UCSD-AML1 (cell line): ENCODE data around the gene MLNR.

ENCODE experiments used
- DNase-seq: peaks from one replicate; lab custom pipeline; 2025; ENCODE audit not compliant: unreplicated experiment; lab: John Stamatoyannopoulos, UW

Gene MLNR, protein sequence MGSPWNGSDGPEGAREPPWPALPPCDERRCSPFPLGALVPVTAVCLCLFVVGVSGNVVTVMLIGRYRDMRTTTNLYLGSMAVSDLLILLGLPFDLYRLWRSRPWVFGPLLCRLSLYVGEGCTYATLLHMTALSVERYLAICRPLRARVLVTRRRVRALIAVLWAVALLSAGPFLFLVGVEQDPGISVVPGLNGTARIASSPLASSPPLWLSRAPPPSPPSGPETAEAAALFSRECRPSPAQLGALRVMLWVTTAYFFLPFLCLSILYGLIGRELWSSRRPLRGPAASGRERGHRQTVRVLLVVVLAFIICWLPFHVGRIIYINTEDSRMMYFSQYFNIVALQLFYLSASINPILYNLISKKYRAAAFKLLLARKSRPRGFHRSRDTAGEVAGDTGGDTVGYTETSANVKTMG

DNA sequence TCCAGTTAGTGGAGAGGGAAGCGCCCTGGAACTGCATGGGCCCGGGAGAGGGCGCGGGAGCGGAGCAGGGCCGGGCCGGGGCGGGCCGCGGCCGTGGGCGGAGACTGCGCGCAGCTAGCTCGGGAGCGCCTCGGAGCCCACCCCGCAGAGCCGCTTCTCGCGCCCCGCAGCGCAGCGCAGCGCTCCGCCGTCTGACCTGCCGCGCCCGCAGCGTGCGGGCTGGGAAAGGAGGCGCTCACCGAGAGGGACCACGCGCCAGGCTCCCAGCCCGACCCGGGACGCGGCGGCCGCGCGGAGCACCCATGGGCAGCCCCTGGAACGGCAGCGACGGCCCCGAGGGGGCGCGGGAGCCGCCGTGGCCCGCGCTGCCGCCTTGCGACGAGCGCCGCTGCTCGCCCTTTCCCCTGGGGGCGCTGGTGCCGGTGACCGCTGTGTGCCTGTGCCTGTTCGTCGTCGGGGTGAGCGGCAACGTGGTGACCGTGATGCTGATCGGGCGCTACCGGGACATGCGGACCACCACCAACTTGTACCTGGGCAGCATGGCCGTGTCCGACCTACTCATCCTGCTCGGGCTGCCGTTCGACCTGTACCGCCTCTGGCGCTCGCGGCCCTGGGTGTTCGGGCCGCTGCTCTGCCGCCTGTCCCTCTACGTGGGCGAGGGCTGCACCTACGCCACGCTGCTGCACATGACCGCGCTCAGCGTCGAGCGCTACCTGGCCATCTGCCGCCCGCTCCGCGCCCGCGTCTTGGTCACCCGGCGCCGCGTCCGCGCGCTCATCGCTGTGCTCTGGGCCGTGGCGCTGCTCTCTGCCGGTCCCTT, at the start of gene MLNR:
MLNR (plus strand) TSS at position 303 of the 820 bp plus-strand sequence; CDS start at position 303, 0 bp downstream.
- no peak for DNase-seq

DNA sequence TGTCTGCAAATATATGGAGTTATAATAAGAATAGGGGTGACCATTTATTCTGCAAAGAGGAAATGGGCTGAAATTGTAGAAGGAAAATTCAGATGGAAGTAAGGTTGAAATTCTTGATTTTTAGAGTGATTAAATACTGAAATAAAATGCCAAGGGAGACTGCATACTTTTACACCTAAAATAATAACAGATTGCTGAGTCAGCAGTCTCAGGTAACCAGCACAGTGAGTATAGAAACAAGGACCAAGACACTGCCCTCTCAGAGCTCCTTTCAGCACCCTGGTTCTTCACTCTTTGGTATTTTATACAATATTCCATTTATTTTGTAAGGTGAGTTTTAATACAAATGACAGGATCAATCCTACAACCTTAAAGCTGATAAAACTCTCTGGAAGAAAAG, 48.8 kb upstream of the MLNR start:
- no peak for DNase-seq

DNA sequence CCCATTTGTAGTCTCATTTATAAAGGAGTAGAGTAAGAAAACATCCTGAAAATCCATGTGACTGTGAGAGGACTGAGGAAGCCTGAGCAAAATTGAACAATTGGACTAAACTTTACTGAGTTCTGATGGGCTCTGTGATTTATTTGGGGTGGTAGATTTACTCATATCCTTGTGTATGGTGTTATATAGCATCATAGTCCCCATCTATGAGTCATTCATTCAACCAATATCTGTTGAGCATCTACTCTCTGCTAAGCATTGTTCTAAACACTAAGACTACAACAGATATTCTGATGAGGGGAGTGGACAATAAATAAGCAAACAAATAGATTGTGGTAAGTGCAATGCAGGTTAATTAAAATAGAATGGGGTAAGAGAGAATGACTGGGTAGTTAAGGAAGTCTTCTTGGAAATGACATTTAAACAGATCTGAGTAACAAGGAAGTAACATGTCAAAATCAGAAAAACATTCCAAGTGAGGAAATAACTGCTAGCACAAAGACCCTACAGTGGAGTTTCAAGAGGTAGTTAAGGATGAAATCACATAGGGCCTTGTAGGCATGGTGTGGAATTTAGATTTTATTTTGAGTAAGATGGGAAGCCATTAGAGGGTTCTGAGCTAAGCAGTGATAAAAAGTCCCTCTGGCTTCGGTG, 36.3 kb upstream of the MLNR start:
- DNase-seq = no peak

DNA sequence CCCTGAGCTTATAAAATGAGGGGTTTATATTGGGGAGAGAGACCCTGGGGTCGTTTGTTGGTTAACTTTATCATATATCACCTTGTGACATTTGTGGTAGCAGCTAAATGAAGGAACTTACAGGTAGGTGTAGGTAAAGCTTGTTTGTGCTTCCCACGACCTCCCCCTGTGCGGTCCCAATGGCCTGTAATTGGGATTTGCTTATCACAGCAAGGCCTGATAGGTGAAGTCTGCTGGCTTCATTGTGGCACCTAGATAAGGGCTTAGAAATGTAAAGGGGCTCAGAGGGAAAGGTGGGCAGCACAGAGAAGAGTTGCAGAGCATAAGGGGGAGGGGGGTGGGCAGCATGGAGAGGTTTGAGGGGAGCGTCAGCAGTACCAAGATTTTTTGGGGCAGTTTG, 35.5 kb upstream of the MLNR start:
- DNase-seq = no peak

DNA sequence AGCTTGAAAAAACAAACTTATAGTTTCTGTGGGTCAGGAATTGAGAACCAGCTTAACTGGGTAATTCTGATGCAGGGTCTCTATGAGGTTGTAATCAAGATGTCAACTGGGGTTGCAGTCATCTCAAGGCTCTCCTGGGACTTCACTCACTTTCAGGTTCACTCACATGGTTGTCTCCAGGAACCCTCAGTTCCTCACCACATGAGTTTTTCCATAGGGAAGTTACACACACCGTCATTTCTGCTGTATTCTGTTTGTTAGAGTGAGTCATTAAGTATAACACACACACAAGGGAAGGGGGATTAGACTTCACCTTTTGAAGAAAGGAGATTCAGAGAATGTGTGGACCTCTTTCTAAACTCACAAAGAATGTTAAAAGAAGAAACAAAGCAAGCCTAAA, 34.9 kb upstream of the MLNR start:
- DNase-seq = no peak

DNA sequence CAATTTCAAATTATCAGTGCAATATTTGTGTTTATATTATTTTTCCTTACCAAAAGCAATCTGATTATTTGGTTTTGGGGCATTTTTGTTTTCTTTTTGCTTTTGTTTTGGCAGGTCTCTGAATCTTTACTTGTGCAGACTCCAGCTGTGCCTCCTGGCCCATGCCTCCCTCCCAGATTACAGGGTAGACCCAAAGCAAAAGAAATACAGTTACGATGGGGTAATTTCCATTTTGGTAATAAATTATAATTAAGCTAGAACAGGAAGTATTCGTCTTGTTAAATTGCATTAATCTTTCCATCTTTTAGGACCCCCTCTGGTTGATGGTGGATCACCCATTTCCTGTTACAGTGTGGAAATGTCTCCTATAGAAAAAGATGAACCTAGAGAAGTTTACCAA, 29.2 kb upstream of the MLNR start:
- no peak for DNase-seq

DNA sequence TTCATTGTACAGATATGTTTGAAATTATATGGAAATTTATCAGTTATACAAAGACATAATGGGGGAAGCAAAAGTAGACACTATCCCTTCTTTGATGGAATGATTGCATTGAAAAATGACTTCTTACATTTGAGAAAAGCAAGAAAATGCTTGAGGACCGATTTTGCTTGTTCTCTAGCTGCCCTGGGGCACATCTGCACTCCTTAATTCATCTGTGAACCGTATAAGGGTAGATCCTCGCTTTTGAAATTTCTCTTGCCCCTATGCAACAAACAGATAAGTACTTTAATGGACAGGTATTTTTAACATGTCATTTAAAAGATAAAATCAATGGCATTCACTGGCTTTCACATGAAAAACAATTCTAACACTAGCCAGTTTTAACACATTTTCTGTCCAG, 13.5 kb upstream of the MLNR start:
- DNase-seq = no peak

DNA sequence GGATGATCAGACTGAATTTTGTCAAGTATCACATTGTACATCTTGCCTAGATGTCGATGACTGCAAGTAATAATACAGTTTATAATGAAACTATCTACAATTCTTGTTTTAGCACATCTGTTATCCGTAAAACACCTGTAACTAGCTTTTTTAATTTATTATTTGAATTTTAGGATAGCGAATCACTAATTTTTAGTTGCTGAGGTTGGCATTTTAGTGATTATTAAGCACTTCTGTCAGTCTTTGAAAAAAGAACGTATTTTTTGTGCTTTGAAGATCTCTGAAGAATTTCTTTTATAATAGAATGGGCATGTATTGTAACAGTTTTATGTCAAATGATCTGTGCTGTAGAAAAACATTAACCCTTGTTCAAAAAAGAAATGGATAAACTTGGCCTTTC, 11.5 kb upstream of the MLNR start:
- DNase-seq = no peak

DNA sequence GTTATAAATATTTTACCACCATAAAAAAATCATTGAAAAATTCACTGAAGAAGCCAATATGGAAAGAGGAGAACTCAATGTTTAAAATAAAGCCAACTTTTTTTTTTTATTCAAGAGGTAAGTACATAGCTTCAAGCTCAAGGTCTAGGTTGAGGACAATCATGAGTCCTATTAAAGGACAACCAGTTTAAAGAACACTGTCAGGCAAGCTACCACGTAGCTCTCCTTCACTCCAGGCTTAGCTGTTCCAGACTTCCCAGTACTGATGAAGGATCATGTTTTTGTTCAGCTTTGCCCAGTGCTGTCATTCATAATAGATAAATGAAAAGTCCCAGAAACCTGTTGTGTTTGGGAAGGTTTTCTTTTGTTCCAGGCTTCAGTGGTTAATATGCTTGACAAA, 10.0 kb upstream of the MLNR start:
- no peak for DNase-seq

DNA sequence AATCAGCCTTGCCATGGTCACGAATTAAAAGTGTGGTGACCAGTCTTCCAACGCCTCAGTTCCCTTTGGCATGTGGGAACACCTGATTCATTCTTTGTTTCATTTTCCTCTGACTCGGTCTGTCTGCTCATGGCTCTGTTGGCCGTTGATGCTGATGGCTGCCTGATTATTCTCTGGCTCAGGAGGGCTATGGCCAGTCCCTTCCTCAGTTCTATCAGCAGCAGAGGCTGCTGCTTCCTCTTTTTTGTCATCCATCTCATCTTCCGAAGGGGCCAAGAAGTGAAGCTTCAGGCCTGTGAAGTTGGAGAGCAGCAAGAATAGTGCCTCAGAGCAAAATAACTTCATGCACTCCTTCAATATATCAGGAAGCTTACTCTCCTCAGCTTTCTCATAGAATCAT, 9.5 kb upstream of the MLNR start:
- DNase-seq = no peak

DNA sequence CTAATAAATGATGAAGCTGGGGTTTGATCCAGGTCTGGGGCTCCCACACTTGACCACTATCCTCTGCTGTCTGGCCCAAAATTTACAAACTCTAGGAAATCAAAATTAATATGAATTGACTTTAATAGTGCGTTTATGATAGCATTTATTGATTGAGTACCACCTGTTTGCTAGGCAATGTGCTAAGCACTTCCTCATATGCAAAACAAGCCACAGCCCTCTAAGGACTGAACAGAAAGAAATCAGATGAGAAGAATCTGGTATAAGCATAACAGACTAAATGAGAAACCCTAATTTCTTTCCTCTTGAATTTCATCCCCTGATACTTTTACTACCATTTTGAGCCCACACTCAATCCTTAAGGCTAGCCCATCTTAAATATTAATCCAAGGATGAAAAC, 6.6 kb upstream of the MLNR start:
- DNase-seq = no peak

DNA sequence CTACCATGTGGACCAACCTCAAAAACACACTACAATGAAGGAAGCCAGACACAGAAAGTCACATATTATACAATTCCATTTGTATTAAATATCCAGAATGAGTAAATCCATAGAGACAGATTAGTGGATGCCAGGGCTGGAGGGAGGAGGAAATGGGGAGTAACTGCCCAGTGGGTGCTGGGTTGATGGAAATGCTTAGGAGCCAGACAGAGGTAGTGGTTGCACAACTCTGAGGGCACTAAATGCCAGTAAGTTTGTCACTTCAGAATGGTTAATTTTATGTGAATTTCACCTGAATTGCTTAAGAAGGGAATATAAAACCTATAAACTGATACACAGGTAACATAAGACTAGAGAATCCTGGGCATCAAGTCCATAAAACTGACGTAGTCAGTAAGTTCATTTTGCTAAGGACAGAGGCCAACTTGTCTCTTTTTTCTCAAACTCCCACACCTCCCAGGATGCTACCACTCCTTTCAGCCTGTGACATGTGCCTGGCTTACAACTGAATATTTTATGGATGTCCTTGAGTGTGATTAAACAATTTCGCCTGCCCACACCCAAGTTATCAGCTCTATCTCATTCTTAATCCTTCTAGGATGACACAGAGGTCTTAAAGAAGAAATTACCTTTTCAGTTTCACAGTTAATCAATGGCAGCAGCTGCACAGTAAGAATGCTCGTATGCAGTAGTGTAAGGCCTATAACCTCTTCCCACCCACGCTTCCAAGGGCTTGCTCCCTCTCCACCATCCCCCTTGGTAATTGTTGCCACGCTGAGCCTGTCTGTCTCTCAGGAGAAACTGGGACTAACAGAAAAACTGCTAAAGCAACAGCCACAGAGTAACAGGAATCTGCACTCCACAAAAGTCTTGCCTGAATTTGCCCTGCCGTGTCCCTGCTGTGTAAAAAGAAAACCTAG, 5.9 kb upstream of the MLNR start:
- DNase-seq = no peak

DNA sequence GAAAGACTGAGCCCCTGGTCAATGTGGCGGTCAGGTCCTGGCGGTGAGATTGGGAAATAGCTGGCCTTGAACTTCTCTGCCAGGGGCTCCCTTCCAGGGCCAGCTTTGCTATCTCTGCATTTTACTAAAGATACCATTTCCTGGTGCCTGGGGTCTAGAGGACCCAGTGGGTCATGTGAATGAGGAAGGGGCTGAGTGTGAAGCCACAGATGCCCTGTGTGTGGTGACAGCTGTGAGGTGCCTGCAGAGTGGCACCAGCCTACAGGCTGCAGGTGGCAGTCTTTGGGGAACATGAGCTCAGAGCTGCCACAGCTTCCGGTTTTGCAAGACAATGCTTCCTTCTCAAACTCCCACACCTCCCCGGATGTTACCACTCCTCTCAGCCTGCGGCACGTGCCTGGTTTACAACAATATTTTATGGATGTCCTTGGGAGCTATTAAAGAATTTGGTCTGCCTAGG, 5.2 kb upstream of the MLNR start:
- DNase-seq = peak; percentile 82

DNA sequence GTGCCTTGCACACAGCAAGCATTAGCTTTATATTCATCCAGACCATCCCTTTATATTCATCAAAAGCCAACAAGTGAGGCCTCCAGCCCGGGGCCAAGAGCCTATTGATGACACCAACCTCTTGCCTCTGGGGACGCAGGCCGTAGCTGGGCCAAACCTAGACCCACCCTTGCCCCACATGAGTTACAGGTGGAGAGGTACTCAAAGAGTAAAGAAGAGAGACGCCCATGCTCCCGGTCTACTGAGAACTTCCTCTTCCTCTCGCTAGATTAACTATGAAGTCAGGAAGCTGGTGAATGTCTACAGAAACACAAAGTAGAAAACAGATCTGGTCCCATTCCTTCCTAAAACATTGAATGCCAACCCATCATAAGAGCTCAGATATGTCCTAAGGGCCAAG, 3.8 kb upstream of the MLNR start:
- DNase-seq = peak; percentile 19

DNA sequence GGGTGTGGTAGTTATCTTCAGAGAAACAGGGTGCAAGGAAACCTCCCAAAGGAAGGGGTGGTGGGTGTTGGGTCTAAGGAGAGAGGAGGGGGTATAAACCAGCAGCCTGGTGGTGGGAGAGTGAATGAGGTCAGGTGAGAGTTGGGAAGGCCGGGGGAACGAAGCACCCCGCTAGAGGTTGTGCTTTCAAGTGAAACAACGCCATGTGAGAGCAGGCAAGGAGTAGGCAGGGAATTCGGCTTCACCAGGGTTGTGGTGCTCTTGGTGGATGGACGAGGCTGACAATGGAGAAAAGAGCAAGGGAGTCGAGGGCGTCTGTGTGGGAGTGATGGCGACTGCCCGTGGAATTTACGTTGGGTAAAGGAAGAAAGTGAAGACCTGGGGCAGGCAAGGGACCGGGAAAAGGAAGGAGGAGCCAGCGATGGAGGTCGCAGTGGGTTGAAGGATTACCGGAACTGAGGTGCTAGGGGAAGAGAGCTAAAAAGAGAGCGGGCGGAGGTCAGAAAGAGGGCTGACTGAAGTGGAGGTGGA, 2.1 kb upstream of the MLNR start:
- no peak for DNase-seq

DNA sequence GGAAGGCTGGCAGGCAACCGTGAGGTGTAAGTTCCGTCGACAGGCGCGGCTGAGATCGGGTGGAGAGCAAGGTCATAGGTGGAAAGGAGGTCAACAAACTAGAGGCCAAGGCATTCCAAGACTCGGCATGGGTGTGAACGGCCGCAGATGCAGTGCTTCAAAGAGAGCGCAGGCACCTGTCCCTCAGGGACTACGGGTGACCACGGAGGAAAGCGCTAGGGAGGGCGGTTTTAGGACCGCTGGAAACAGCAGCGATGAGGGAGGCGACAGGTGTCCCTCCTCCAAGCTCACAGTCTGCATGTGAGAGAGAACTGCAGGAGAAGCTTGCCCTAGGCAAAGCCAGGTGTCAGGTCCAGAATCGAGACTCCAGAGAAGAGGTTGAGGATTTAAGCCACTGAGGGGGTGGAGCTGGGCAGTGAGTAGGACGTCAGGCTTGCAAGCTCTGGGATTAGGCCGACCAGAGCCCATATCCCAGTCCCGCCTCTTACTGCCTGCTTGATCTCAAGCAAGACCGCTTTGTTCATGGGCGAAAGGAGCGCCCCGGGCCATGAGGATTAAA, 1.6 kb upstream of the MLNR start:
- DNase-seq = no peak

DNA sequence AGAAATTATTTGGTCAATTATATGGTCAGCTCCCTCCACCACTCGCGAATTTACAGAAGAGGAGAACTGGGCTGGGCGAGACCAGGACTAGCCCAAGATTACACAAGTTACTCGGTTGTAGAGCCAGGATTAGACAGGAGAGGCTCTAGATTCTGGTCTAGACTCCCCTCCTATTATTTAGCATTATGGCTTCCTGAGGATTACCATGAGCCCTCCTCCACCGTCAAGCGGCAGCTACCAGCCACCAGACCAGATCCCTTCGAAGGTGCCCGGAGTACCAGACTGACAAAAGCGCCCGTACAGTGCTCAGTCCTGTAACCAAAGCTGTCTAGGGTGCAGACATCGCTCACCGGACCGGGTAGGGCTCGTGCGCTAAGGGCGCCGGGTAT, 497 bp upstream of the MLNR start:
- no peak for DNase-seq

DNA sequence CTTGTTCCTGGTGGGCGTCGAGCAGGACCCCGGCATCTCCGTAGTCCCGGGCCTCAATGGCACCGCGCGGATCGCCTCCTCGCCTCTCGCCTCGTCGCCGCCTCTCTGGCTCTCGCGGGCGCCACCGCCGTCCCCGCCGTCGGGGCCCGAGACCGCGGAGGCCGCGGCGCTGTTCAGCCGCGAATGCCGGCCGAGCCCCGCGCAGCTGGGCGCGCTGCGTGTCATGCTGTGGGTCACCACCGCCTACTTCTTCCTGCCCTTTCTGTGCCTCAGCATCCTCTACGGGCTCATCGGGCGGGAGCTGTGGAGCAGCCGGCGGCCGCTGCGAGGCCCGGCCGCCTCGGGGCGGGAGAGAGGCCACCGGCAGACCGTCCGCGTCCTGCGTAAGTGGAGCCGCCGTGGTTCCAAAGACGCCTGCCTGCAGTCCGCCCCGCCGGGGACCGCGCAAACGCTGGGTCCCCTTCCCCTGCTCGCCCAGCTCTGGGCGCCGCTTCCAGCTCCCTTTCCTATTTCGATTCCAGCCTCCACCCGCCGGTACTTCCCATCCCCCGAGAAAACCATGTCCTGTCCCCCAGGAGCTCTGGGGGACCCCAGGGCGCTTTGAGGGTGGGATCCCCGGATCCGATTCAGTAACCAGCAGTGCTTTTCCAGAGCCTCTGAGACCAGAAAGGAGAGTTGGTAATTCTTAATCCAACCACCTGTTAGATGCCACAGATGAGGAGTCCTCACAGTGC, 885 bp downstream of the MLNR start:
- no peak for DNase-seq

DNA sequence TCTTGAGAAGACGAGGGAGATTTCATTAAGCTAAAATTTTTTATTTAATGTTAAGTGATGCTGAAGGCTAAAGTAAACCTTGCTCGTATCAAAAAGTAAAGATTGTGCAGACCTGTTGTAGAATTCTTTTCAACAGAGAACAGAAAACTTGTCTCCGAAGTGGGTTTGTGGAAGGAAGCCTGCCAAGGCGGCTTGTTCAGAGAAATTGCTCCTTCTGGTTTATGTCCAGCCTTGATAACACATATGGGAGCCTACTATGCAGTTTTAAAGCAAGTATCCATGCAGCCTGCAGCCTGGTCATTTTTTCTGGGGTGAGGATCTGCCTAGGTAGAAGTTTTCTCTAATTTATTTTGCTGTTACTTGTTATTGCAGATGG, 1.4 kb downstream of the MLNR start:
- DNase-seq = no peak
